ENCODE results near the gene INSIG2. TPM values are rescaled to one million over a fixed set of nuclear protein-coding genes. Genes with fewer than 3 reads are reported as not detected.

The INSIG2 gene
- 12.2 and 12.5 TPM in 2 replicates for total RNA-seq

DNA sequence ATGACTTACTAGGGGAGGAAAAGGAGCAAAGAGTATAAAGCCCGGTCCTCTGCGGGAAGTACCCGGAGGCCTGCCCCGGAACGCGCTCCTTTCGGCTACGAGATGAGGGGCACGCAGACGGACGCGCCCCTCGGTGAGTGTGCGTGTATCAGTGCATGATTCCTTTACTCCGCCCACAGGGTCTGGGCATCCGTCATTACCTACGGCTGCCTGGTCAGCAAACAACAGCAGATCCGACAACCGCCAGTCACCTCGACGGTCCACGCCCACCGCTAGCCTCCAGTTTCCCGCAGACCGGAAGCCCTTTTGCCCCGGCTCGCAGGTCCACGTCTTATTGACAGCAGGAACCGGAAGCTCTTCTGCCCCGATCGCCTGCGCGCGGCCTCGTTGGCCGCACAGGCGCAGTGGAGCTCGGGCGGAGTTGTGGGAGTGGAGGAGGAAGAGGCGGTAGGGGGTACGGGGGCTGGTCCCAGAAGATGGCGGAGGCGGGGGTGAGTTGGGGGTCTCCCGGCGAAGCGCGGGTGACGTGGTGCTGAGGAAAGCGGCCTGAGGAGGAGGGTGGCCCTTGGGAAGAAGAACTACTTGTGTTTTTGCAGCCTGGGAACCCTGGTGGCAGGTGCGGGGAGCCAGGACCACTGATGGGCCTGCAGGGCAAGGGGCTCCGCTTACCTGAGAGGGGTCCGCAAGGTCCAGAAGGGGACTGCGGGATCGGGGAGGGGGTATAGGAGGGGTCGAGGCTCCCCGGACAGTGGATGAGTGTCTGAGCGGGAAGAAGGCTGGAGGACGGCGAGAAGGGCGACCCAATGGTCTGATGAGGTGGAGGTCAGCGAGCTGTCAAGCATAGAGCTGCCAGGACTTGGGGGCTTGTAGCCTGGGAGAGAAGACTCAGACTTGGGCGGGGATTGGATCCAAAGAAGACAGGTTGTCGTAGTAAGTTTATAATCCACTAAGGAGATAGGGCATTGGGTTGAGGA is at the start of gene INSIG2:
Gene INSIG2 (plus strand): TSS at position 421 of the 974 bp plus-strand sequence. CDS start 8,086 bp downstream, outside the sequence.

Other genes starting within 250 kb of the INSIG2 start
- gene CCDC93, start 74.4 kb upstream of the INSIG2 start, total RNA-seq, result 6.5 and 7.5 TPM in 2 replicates